ENCODE results near the gene BLMH. TPM values are rescaled to one million over a fixed set of nuclear protein-coding genes. Genes with fewer than 3 reads are reported as not detected.

BLMH gene
- total and polyA plus RNA-seq, 10 of the 15 experiments (the other 5 are each of a cell fraction or from before 2014, with no cell fraction given), result 16.1 to 63.9 (median 54.0) TPM

- SMC1A ChIA-PET (ENCODE audit: uncharacterized antibody, unreplicated experiment), result interaction anchor here (0.7 to 1.5 kb wide), 2 partner anchors 8 to 9 kb away, joined by 3 read pairs; no protein-coding TSS in a partner anchor
- POLR2A ChIA-PET, result no interaction called here
- no TSS peak for BruUV-seq (replicated peaks)
- DNase-seq (ENCODE audit: low read depth, low spot score) (no peak), FAIRE-seq (no peak), ATAC-seq (no peak)
- H3K9me3 ChIP-seq (replicated peaks; ENCODE audit: control insufficient read depth, insufficient read depth, low read length), result no peaks in the 10 kb centered on the region
- intact Hi-C loops (cut with micrococcal nuclease; ENCODE audit: unreplicated experiment), result no loop called here
- no peak overlapping the region for H2AFZ ChIP-seq (ENCODE audit: control insufficient read depth, low read depth, low read length)
- 27% methylated on average over 3 of the region's 3 CpGs for WGBS (ENCODE audit: insufficient coverage, insufficient replicate concordance, low lambda C conversion rate, missing lambda C conversion rate)
- H3K4me1 ChIP-seq (ENCODE audit: control insufficient read depth, insufficient read depth, low read length), result peaks cover 5% of the 10 kb centered on the region
- in situ Hi-C loops (cut with MboI), result no loop called here
- H4K20me1 ChIP-seq (ENCODE audit: control insufficient read depth, insufficient read depth), result no peaks in the 10 kb centered on the region
- RAD21 ChIA-PET (ENCODE audit: unreplicated experiment), result no interaction called here
- H3K4me2 ChIP-seq (ENCODE audit: control insufficient read depth, insufficient read depth), result no peak overlapping the region
- CTCF ChIA-PET, result interaction anchor here (0.6 to 1.8 kb wide), 4 partner anchors 21 to 227 kb away, joined by 3 to 6 read pairs (median 6); no protein-coding TSS in a partner anchor
- H3K79me2 ChIP-seq (ENCODE audit: control insufficient read depth, insufficient read depth, low read length), result no peaks in the 10 kb centered on the region
- no peak overlapping the region for H3K4me3 ChIP-seq
- TF ChIP-seq FOS (IDR thresholded peaks at IDR 0.05; ENCODE audit: borderline replicate concordance, extremely low read depth, insufficient read length) (no peak), HDGF (IDR thresholded peaks at IDR 0.05) (no peak), MTA3 (IDR thresholded peaks at IDR 0.05; ENCODE audit: borderline replicate concordance, low read length) (no peak), MYC (IDR thresholded peaks at IDR 0.05; ENCODE audit: insufficient read depth, insufficient read length, insufficient replicate concordance, low read length, severe bottlenecking) (no peak), CHD2 (IDR thresholded peaks at IDR 0.05; ENCODE audit: borderline replicate concordance, low read depth, low read length) (no peak), BCL11A (IDR thresholded peaks at IDR 0.05; ENCODE audit: low read depth, low read length) (no peak), BRCA1 (IDR thresholded peaks at IDR 0.05; ENCODE audit: low read depth, low read length) (no peak), CHD1 (IDR thresholded peaks at IDR 0.05; ENCODE audit: low read depth, low read length) (no peak), USF2 (IDR thresholded peaks at IDR 0.05; ENCODE audit: borderline replicate concordance, low read depth, low read length) (no peak), BACH1 (IDR thresholded peaks at IDR 0.05; ENCODE audit: borderline replicate concordance) (no peak), ASH2L (IDR thresholded peaks at IDR 0.05; ENCODE audit: borderline replicate concordance, low read depth) (no peak), TCF3 (IDR thresholded peaks at IDR 0.05; ENCODE audit: borderline replicate concordance, insufficient read depth, low read depth, low read length) (no peak), IRF4 (IDR thresholded peaks at IDR 0.05; ENCODE audit: low read depth, low read length) (no peak), E4F1 (IDR thresholded peaks at IDR 0.05; ENCODE audit: borderline replicate concordance, partially characterized antibody) (no peak), RELA (IDR thresholded peaks at IDR 0.05; ENCODE audit: borderline replicate concordance, partially characterized antibody) (no peak), ZBED1 (IDR thresholded peaks at IDR 0.05; ENCODE audit: borderline replicate concordance) (no peak), SIX5 (IDR thresholded peaks at IDR 0.05; ENCODE audit: low read depth, low read length, severe bottlenecking) (no peak), RUNX3 (IDR thresholded peaks at IDR 0.05; ENCODE audit: low read length) (no peak), POLR2A (IDR thresholded peaks at IDR 0.05; ENCODE audit: low read depth, low read length) (no peak), MEF2A (IDR thresholded peaks at IDR 0.05; ENCODE audit: insufficient read depth, low read depth, low read length) (no peak)
- no peak overlapping the region for H3K9ac ChIP-seq (ENCODE audit: control insufficient read depth, insufficient read depth, low read length)
- no peaks in the 10 kb centered on the region for H3K36me3 ChIP-seq (ENCODE audit: control insufficient read depth in 2 of 2, insufficient read depth in 2 of 2, low read length in 1 of 2)
- no peak overlapping the region for H3K27ac ChIP-seq (ENCODE audit: control insufficient read depth, insufficient read depth)
- no peaks in the 10 kb centered on the region; a peak in 1 of 4 replicates for H3K27me3 ChIP-seq (replicated peaks in 1 of 2; ENCODE audit: control insufficient read depth in 2 of 2, insufficient read depth in 2 of 2, low read length in 1 of 2)
Measured at GRCh38 chr17:30318155-30318554, 26.4 kb upstream of the BLMH start.

Data from GM12878 (cell line).